DMS114 treated with DMSO at 0.1 percent for 48 hours (cell line): ENCODE data around the gene KRT34.
"Not testable (repeated sequence)": the region's sequence is repeated elsewhere in the genome, so short reads cannot be mapped to it uniquely, and the experiment has no call there.

Experiments
- DNase-seq: peaks from one replicate; lab custom pipeline; 2025; ENCODE audit not compliant: unreplicated experiment; lab: John Stamatoyannopoulos, UW

KRT34 gene

GRCh38 chr17:41381943-41382342 is at the start of gene KRT34:
Gene KRT34, minus strand, starts transcription at chr17:41382306. Its CDS starts 60 bp downstream, at chr17:41382246.
- DNase-seq = not testable (repeated sequence)

DNA sequence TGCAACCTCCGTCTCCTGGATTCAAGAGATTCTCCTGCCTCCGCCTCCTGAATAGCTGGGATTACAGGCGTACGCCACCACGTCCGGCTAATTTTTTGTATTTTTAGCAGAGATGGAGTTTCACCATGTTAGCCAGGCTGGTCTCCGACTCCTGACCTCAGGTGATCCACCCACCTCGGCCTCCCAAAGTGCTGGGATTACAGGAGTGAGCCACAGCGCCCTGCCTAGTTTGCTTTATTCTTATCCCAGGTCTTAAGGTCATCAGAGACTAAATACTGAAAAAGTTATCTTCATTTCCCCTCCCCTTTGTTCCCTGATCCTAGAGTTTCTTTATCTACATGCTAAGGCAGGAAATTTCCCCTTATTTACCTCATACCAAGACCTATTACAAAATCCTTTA is 48.3 kb upstream of the KRT34 start:
- DNase-seq = not testable (repeated sequence)

DNA sequence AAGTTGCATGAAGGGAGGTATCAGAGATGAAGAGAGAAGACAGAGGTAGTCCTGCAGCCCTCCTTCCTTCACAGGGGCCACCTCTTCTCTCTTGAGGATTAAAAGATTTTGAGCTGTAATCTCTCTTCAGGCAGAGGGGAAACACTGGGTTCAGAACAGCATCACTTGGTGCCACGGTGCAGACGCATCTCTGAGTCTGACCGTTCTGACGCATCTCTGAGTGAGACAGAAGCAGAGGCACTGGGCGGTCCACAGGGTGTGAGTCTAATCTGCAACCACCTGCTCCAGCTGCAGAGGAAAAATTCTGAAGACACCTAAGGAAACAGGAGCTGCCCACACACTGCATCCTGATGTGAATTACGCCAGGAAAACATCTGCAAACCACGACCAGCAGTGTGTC is 47.6 kb upstream of the KRT34 start:
- no peak for DNase-seq

- no peak for DNase-seq
These were observed 46.6 kb upstream of the KRT34 start for GRCh38 chr17:41428591-41429291.

DNA sequence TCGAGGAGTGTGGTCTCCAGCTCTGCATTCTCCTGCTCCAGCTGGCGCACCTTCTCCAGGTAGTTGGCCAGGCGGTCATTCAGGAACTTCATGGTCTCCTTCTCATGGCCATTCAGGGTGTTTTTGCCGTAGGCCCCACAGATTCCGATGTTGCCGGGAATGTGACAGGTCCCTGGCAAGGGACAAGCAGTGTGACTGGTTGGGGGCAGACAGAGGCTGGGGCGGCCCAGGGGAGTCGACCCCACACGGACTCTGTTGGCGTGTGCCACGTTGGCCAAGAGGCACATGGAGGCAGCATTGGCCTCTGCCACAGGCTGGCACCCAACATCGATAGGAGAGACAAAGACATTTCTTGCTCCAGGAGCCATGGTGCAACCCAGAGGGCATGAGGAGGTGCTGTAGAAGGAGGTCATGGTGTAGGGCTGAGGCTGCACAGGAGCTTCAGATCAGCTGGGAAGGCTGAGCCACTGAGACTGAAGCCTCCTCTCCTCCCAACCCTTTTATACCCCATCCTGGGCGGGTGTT is 42.1 kb upstream of the KRT34 start, which contains the start of gene KRT37:
Gene KRT37, minus strand, starts transcription at position 475 of the 525 bp plus-strand sequence. Its CDS starts 62 bp downstream, at position 413.
- DNase-seq = no peak

- DNase-seq = not testable (repeated sequence)
These were observed 40.5 kb upstream of the KRT34 start for GRCh38 chr17:41422586-41422985.

DNA sequence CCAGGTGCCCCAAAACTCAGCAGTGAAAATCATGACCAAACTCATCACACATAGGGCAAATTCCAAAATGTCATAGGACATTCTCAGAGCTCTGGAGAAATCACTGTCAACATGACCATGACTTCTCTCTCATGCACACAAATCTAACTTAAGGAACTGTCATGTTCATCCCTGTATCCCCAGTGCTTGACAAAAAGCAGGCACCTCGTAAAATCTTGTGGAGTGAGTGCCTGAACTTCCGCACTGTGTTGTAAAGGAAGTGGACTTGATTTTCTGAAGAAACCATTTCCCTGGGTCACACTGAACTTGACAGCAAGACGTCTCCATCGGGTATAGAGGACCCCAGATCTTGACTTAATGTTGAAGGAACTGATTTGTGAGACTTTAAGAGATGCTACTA is 39.5 kb upstream of the KRT34 start:
- DNase-seq = no peak

DNA sequence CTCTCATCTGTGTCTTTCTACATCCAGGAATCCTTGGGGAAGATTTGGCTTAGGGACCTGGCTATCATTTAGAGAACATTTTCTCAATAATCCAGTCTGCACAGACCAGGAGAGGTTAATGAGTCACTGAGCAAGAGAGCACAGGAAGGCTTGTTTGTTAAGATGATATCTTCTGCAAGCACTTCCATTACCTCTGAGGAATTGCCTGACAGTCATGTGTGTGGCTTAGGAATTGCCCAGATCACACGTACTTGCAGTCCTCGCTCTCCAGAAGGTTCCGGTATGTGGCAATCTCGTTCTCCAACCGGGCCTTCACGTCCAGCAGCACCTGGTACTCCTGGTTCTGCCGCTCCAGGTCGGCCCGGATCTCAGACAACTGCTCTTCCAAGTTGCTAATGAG is 39.0 kb upstream of the KRT34 start:
- DNase-seq = no peak

- no peak for DNase-seq
These were observed 38.0 kb upstream of the KRT34 start for GRCh38 chr17:41420134-41420533.

DNA sequence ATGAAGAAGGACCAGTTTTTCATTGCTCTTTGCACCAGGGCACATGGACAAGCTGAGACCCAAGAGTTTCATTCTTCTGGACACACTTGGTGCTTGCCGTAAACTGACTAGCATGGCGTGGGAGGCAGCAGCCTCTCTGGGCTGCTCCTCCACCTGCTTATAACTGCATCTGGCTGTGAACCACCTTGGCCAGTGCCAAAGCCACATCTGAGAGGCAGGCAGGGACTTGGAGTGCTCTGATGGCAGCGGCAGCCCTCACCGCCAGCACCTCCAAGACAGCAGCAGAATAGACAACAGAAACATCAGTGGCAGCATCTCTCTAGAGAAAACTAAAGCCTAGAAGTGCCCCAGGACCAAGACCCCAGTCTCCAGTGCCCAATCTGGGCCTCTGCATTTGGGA is 37.6 kb upstream of the KRT34 start:
- DNase-seq = no peak

DNA sequence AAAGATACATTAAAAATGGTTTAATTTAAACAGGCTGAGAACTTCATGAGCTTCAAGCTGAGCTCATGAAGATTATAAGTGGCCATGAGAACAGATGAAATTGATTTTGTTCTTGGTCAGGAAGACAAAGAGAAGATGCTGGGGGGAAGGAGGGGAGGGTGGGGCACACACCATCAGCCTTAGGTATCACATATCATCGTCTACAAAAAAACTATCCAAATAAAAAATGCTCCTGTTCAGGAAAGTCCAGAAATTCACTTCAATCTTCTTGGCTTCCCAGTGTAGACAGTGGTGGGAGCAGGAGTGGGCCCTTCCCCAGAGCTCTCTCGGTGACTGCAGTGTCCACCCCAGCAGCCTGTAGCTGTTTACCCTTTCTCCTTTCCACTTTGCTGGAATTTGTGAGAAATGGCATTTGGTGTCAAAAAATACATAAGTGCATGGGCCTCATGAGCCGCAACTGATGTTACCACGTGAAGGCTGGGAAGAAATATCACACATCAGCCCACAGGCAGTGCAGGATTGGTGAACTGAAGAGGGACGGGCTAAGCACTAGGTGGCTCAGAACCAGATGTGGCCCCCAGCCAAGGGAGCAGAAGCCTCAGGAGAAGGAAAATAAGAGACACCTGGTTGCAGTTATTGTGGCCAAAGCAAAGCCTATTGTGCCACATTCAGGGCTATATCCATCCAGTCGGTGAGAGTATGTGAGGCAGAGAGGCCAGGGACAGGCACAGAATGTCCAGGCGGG is 36.2 kb upstream of the KRT34 start:
- DNase-seq = no peak

DNA sequence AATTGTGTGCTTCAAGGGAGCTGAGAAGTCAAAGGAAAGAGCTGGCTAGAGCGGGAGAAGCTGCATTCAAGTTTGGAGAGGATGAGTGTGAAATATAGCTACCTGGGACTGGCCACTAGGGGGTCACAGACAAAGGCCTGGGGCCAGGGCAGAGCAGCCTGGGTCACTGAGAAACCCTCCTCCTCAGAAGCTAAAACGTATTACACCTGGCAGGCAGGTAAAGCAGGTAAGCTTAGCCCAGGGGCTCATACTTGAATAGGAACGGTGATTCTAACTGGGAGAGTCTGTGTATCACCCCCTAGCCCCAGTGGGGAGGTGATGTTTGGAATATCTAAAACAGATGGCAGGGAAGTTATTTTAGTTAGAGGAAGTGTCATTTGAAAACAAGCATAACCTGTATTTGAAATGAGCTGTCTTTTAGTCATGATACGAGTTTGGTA is 35.5 kb upstream of the KRT34 start:
- DNase-seq = no peak

DNA sequence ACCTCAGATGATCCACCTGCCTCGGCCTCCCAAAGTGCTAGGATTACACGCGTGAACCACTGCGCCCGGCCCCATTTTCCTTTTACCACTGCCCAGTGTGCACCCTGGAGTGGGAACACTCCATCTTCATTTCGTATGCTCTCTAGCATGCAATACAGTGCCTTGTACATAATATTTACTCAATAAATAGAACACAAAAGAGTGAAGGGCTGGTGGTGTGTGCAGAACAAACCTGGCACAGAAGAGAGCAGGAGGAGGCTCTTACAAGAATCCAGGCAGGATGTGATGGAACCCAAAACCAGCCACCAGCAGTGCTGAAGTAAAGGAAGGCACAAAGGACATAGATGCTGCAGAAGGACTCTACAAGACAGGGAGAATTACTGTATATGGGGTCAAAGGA is 35.0 kb upstream of the KRT34 start:
- DNase-seq = no peak

- no peak for DNase-seq
These were observed 34.4 kb upstream of the KRT34 start for GRCh38 chr17:41416479-41416878.

- no peak for DNase-seq
These were observed 33.8 kb upstream of the KRT34 start for GRCh38 chr17:41415833-41416335.

- DNase-seq = no peak
These were observed 33.3 kb upstream of the KRT34 start for GRCh38 chr17:41415411-41415810.

DNA sequence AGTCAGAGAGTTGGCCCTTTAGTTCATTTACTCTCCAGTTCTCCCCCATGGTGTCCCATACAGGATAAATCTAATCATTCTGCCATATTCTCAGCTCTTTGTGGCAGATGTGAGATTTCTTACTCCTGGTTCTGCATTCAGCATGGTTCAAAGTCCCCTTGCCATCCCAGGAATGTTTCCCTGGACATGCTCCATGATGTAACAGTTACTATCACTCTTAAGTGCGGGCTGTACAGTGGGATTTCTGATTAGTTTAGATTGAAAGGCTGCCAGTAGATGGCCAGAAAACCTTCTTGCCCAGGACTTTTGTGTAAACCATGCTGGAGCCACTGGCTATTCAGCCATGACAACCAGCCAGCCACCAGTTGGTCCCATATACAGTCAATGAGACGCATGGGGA is 31.9 kb upstream of the KRT34 start:
- DNase-seq = no peak

GRCh38 chr17:41413353-41413957 is 31.3 kb upstream of the KRT34 start:
- no peak for DNase-seq

- no peak for DNase-seq
These were observed 29.1 kb upstream of the KRT34 start for GRCh38 chr17:41411072-41411840.

GRCh38 chr17:41407226-41407625 is 25.1 kb upstream of the KRT34 start:
- DNase-seq = no peak

DNA sequence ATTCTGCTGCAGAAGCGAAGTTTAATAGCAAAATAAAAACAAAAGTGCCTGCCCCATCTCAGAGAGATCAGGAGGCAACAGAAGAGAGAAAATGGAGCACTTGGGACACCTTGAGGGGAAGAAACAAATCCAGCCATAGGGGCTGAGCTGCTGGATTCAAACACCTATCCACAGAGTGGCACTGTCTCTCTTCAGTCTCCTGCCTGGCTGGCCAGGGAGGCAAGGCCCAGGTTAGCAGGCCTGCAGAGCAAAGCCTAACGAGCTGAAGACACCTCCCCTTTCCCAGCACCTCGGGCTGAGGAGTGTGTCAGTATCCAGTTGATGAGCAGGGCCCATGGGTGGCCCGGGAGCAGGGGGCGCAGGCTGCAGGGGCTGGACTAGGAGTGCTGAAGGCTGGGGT is 24.1 kb upstream of the KRT34 start:
- no peak for DNase-seq
